Memory B cell (primary cell): Measurements from ENCODE around the gene ADGRA1.

Experiments
- ATAC-seq: fragments of 150-1000 bp; cut with Tn5 transposase; 2 replicates; pipeline ENCODE4 v1.10.0; 2021; ENCODE audit warnings: low read depth, mild to moderate bottlenecking, moderate library complexity
- DNase-seq, 2 donors: peaks; one replicate each; pipeline ENCODE4 v3.0.0; 2022; ENCODE audit warnings: low spot score in 2 of 2
- H3K27ac Mint-ChIP-seq: one replicate; pipeline ENCODE4 v1.8.0; 2022; ENCODE audit warnings: mild to moderate bottlenecking, moderate library complexity, mixed read lengths
- H3K27me3 Mint-ChIP-seq: one replicate; pipeline ENCODE4 v1.8.0; 2022; ENCODE audit warnings: mixed read lengths
- H3K36me3 Mint-ChIP-seq: one replicate; pipeline ENCODE4 v1.8.0; 2022; ENCODE audit warnings: mild to moderate bottlenecking, mixed read lengths
- H3K4me1 Mint-ChIP-seq: one replicate; pipeline ENCODE4 v1.8.0; 2022; ENCODE audit warnings: mixed read lengths
- H3K4me3 Mint-ChIP-seq: one replicate; pipeline ENCODE4 v1.8.0; 2022; ENCODE audit warnings: mild to moderate bottlenecking, moderate library complexity, mixed read lengths
- H3K9me3 Mint-ChIP-seq: one replicate; pipeline ENCODE4 v1.8.0; 2022; ENCODE audit warnings: mixed read lengths

ADGRA1 gene

GRCh38 chr10:133075346-133076137 lies 12.2 kb upstream of the ADGRA1 start:
- no peaks in the 10 kb centered on the region for H3K36me3 Mint-ChIP-seq
- peaks cover 5% of the 10 kb centered on the region for H3K27me3 Mint-ChIP-seq
- no peaks in the 10 kb centered on the region for H3K4me1 Mint-ChIP-seq
- H3K4me3 Mint-ChIP-seq = no peak overlapping the region
- H3K9me3 Mint-ChIP-seq = no peaks in the 10 kb centered on the region
- H3K27ac Mint-ChIP-seq = no peak overlapping the region
- ATAC-seq (no peak), DNase-seq (no peak)

DNA sequence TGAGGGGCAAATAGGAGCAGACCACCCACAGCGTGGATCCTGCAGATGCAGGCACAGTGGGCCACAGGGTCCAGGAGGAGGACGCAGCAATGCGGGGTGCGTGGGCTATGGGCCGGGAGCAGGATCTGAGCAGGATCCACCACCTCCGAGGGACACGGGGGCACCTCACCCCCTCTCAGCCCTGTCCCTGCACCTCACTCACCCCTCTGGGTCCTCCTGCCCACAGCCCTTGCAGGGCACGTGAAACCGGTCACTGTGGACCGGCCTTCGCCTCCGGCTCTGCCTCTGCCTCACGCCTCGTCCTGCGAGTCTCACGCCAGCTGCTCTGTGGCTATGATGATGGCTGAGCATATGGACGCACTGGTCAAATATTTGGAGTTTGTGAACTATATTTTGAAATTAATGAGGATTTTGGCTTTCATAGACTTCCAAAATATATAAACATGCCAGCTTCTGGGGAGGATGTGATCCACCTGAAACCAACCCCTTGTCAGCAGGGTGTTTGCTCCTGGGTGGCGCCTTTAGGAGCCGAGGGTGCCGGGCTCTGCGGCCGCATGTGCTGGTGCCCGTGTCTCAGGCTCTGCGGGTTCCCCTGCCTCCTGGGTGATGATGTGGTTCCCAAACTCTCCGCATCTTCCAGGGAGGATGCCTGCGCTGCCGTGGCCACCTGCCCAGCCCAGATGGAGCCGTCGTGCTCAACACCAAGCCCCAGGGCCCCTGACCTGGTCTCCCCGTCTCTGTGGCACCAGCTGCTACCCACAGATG lies 11.3 kb upstream of the ADGRA1 start:
- H3K27ac Mint-ChIP-seq = no peak overlapping the region
- DNase-seq (no peak), ATAC-seq (no peak)
- H3K27me3 Mint-ChIP-seq = peaks cover 5% of the 10 kb centered on the region
- no peaks in the 10 kb centered on the region for H3K4me1 Mint-ChIP-seq
- no peak overlapping the region for H3K4me3 Mint-ChIP-seq
- no peaks in the 10 kb centered on the region for H3K36me3 Mint-ChIP-seq
- H3K9me3 Mint-ChIP-seq = no peaks in the 10 kb centered on the region

- no peak for DNase-seq
- no peak overlapping the region for H3K27ac Mint-ChIP-seq
- no peaks in the 10 kb centered on the region for H3K36me3 Mint-ChIP-seq
- H3K4me1 Mint-ChIP-seq = no peaks in the 10 kb centered on the region
- ATAC-seq = no peak
- no peaks in the 10 kb centered on the region for H3K9me3 Mint-ChIP-seq
- H3K27me3 Mint-ChIP-seq = peaks cover 2% of the 10 kb centered on the region
- H3K4me3 Mint-ChIP-seq = no peak overlapping the region
Observed at GRCh38 chr10:133079836-133080682, 7.7 kb upstream of the ADGRA1 start.

DNA sequence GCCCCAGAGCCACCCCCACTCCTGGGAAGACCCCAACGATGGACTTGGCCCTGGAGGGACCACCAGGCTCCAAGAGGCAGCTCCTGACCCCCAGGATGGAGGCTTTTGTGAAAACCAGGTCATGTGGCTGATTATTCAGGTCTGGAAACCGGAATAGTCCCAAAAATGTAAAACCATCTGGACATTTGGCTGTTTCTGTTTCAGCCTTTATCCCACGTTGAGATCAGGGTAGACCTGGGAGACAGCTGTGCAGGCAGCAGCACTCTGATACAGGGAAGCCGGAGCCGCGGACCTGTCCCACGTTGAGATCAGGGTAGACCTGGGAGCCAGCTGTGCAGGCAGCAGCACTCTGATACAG lies 7.1 kb upstream of the ADGRA1 start:
- Mint-ChIP-seq H3K36me3 (no peaks in the 10 kb centered on the region), H3K4me1 (no peaks in the 10 kb centered on the region), H3K4me3 (no peak overlapping the region), H3K9me3 (no peaks in the 10 kb centered on the region), H3K27ac (no peak overlapping the region), H3K27me3 (peaks cover 3% of the 10 kb centered on the region)
- ATAC-seq (no peak), DNase-seq (no peak)

GRCh38 chr10:133081636-133082035 lies 6.1 kb upstream of the ADGRA1 start:
- Mint-ChIP-seq H3K36me3 (no peaks in the 10 kb centered on the region), H3K4me1 (no peaks in the 10 kb centered on the region), H3K27ac (no peak overlapping the region), H3K4me3 (no peak overlapping the region), H3K9me3 (no peaks in the 10 kb centered on the region), H3K27me3 (peaks cover 3% of the 10 kb centered on the region)
- DNase-seq (no peak), ATAC-seq (no peak)

- DNase-seq (no peak), ATAC-seq (no peak)
- no peaks in the 10 kb centered on the region for H3K4me1 Mint-ChIP-seq
- H3K4me3 Mint-ChIP-seq = no peak overlapping the region
- no peak overlapping the region for H3K27ac Mint-ChIP-seq
- H3K36me3 Mint-ChIP-seq = no peaks in the 10 kb centered on the region
- H3K27me3 Mint-ChIP-seq = peaks cover 5% of the 10 kb centered on the region
- no peaks in the 10 kb centered on the region for H3K9me3 Mint-ChIP-seq
Observed at GRCh38 chr10:133082685-133083421, 4.9 kb upstream of the ADGRA1 start.

- no peak overlapping the region for H3K4me3 Mint-ChIP-seq
- no peaks in the 10 kb centered on the region for H3K4me1 Mint-ChIP-seq
- no peak for ATAC-seq
Observed at GRCh38 chr10:133083422-133084100, 4.2 kb upstream of the ADGRA1 start.

GRCh38 chr10:133084491-133084890 lies 3.2 kb upstream of the ADGRA1 start:
- H3K4me1 Mint-ChIP-seq = no peaks in the 10 kb centered on the region
- H3K4me3 Mint-ChIP-seq = no peak overlapping the region
- no peaks in the 10 kb centered on the region for H3K36me3 Mint-ChIP-seq
- DNase-seq (no peak), ATAC-seq (no peak)
- H3K27me3 Mint-ChIP-seq = peaks cover 5% of the 10 kb centered on the region
- no peak overlapping the region for H3K27ac Mint-ChIP-seq
- H3K9me3 Mint-ChIP-seq = no peaks in the 10 kb centered on the region

More at GRCh38 chr10:133083422-133084100, 4.2 kb upstream of the ADGRA1 start:
- no peak for DNase-seq
- Mint-ChIP-seq H3K36me3 (no peaks in the 10 kb centered on the region), H3K9me3 (no peaks in the 10 kb centered on the region), H3K27me3 (peaks cover 5% of the 10 kb centered on the region), H3K27ac (no peak overlapping the region)

DNA sequence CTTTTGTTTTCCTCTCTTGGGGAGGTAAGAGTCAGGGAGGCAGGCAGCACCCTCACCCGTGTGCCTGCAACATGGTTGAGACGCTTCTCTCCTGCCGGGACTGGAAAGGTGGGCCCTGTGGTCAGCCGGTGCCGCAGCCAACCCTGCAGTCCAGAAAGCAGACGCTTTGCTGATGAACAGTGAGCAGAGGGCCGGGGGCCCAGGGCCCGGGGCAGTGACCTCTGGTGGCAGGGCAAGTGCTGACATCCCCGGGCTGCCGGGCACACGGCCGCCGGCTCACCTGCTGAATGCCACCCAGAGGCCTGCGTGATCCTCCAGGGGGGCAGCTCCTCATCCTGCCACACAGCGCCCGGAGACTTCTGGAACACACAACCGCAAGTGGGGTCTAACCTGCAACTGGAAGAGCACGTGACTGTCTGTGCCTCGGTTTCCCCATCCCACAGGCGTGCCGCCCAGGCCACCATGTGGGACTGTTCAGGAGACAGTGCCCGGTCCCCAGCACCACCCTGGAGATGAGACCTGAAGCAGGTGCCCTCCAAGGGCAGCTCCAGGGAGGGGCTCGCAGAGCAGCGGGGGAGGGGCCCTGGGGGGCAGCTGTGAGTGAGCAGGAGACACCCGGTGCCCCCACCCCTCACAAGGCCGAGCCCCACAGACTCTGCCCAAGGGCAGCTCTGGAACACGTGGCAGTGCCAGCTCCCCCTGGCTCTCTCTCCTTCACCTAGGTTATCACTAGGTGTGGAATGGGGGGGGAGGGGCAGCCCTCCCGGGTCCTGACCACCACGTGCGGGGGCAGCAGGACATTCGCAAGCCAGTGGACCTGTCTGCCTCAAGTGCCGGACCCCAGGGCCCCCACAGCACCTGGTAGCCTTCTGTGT lies 2.2 kb upstream of the ADGRA1 start:
- Mint-ChIP-seq H3K9me3 (no peaks in the 10 kb centered on the region), H3K27ac (no peak overlapping the region), H3K27me3 (peaks cover 5% of the 10 kb centered on the region), H3K36me3 (no peaks in the 10 kb centered on the region), H3K4me3 (no peak overlapping the region), H3K4me1 (no peaks in the 10 kb centered on the region)
- ATAC-seq (no peak), DNase-seq (no peak)

GRCh38 chr10:133086247-133086646 lies 1.5 kb upstream of the ADGRA1 start:
- H3K4me1 Mint-ChIP-seq = peaks cover 2% of the 10 kb centered on the region
- DNase-seq = no peak
- peaks cover 5% of the 10 kb centered on the region for H3K27me3 Mint-ChIP-seq
- H3K4me3 Mint-ChIP-seq = no peak overlapping the region
- H3K27ac Mint-ChIP-seq = no peak overlapping the region
- no peaks in the 10 kb centered on the region for H3K9me3 Mint-ChIP-seq
- no peaks in the 10 kb centered on the region for H3K36me3 Mint-ChIP-seq
- no peak for ATAC-seq

DNA sequence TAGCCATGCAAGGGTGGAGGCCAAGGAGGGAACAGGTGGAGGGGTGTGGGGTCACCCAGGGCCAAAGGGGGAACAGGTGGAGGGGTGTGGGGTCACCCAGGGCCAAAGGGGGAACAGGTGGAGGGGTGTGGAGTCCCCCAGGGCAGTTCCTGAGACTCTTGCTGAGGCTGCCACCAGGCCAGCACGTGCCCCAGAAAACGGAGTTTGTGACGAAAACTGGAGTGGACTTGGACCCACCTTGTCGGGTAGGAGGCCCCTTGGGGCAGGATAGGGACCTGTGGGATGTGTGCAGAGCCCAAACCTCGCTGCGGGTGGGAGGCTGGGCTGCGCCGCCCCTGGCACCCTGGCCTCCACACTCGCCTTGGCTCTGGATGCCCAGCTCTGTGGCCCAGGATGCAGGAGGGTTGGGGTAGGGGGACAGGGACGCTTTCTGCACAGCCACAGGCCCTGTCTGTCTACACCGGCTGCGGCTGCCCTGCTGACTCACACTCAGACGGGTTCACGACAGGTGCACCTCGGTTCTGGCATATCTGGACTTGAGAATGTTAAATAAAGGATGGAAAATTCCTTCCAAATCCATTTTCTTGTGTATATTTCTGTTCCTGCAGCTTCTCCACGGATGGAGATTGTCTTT lies 562 bp upstream of the ADGRA1 start:
- Mint-ChIP-seq H3K4me1 (peaks cover 2% of the 10 kb centered on the region), H3K27me3 (peaks cover 5% of the 10 kb centered on the region), H3K36me3 (no peaks in the 10 kb centered on the region), H3K9me3 (no peaks in the 10 kb centered on the region), H3K27ac (no peak overlapping the region), H3K4me3 (no peak overlapping the region)
- no peak for DNase-seq
- no peak for ATAC-seq
